GM06990 (cell line): ENCODE measurements around the gene TKTL1.

Experiments
- DNase-seq: peaks from one replicate; pipeline ENCODE4 v3.0.0-alpha.2; 2011; ENCODE audit not compliant: insufficient read length; ENCODE audit errors: extremely low read depth
- H3K27me3 ChIP-seq: replicated peaks from 2 replicates; pipeline ENCODE4 v1.6.0; 2011; ENCODE audit warnings: low read length; ENCODE audit not compliant: control insufficient read depth, insufficient read depth
- H3K36me3 ChIP-seq: 2 replicates; pipeline ENCODE4 v1.5.1; 2011; ENCODE audit warnings: low read length; ENCODE audit not compliant: control insufficient read depth, insufficient read depth
- H3K4me3 ChIP-seq: replicated peaks from 2 replicates; pipeline ENCODE4 v1.5.1; 2011; ENCODE audit warnings: low read depth, mild to moderate bottlenecking, control low read depth, low read length
- CTCF ChIP-seq: IDR thresholded peaks from 2 replicates; pipeline ENCODE4 v1.5.1; 2011; ENCODE audit warnings: low read length, control low read depth, mild to moderate bottlenecking, inconsistent platforms; ENCODE audit not compliant: insufficient read depth, poor library complexity, severe bottlenecking

Gene TKTL1

GRCh38 chrX:154353172-154353843, 57.7 kb downstream of the TKTL1 start:
- no peak for DNase-seq
- H3K36me3 ChIP-seq: peaks cover 30% of the 10 kb centered on the region
- no peak for TF ChIP-seq CTCF
- H3K27me3 ChIP-seq: no peaks in the 10 kb centered on the region
- no peak overlapping the region for H3K4me3 ChIP-seq

- Histone ChIP-seq H3K4me3 (no peak overlapping the region), H3K27me3 (no peaks in the 10 kb centered on the region), H3K36me3 (peaks cover 37% of the 10 kb centered on the region)
- DNase-seq: no peak
- no peak for TF ChIP-seq CTCF
Measured at GRCh38 chrX:154354013-154354412, 58.4 kb downstream of the TKTL1 start.

GRCh38 chrX:154354516-154354915, 58.9 kb downstream of the TKTL1 start:
- DNase-seq: no peak
- no peaks in the 10 kb centered on the region for H3K27me3 ChIP-seq
- peaks cover 38% of the 10 kb centered on the region for H3K36me3 ChIP-seq
- H3K4me3 ChIP-seq: no peak overlapping the region
- no peak for TF ChIP-seq CTCF

GRCh38 chrX:154355094-154355775, 59.6 kb downstream of the TKTL1 start:
- TF ChIP-seq CTCF: no peak
- DNase-seq: no peak
- H3K4me3 ChIP-seq: no peak overlapping the region
- no peaks in the 10 kb centered on the region for H3K27me3 ChIP-seq
- peaks cover 38% of the 10 kb centered on the region for H3K36me3 ChIP-seq

- no peak for DNase-seq
- no peak for TF ChIP-seq CTCF
Measured at GRCh38 chrX:154355776-154356140, 60.2 kb downstream of the TKTL1 start.

GRCh38 chrX:154356596-154356995, 61.0 kb downstream of the TKTL1 start:
- H3K4me3 ChIP-seq: no peak overlapping the region
- peaks cover 38% of the 10 kb centered on the region for H3K36me3 ChIP-seq
- no peaks in the 10 kb centered on the region for H3K27me3 ChIP-seq
- TF ChIP-seq CTCF: no peak
- no peak for DNase-seq

More at GRCh38 chrX:154355776-154356140, 60.2 kb downstream of the TKTL1 start:
- H3K4me3 ChIP-seq: no peak overlapping the region
- peaks cover 37% of the 10 kb centered on the region for H3K36me3 ChIP-seq
- H3K27me3 ChIP-seq: no peaks in the 10 kb centered on the region
